Right atrium auricular region (tissue), 2 donors: ENCODE data around the gene SEMA5A. TPM values are rescaled to one million over a fixed set of nuclear protein-coding genes. Genes with fewer than 3 reads are reported as not detected.

Source experiments
- DNase-seq: peaks from one replicate; pipeline ENCODE4 v3.0.0-alpha.2; 2019; ENCODE audit warnings: low spot score
- H3K27ac ChIP-seq, 2 donors: fragments of 200-600 bp; sonication (generic); 1 replicate in 1 of 2; 2 replicates in 1 of 2; pipeline ENCODE4 v1.5.1; 2016 to 2019
- H3K27me3 ChIP-seq, 2 donors: fragments of 200-600 bp; sonication (generic); one replicate each; pipeline versions ENCODE4 v1.5.1 to v1.6.0; 2017 to 2019
- H3K36me3 ChIP-seq: fragments of 200-600 bp; sonication (generic); one replicate; pipeline ENCODE4 v1.5.1; 2016
- H3K4me1 ChIP-seq, 2 donors: fragments of 200-600 bp; sonication (generic); one replicate each; pipeline versions ENCODE4 v1.5.1 to v1.6.0; 2017 to 2019
- H3K4me3 ChIP-seq, 2 donors: fragments of 200-600 bp; sonication (generic); 1 replicate in 1 of 2; 2 replicates in 1 of 2; pipeline ENCODE4 v1.5.1; 2017 to 2019; ENCODE audit warnings: mild to moderate bottlenecking in 1 of 2, moderate library complexity in 1 of 2
- H3K9me3 ChIP-seq, 2 donors: fragments of 200-600 bp; sonication (generic); one replicate each; pipeline ENCODE4 v1.5.1; 2019
- total RNA-seq, 2 donors: library from RNA; depleted of rRNA; stranded (reverse); fragments of >200 nt; gene quantifications; one replicate each; pipeline ENCODE4 v1.1.0, GENCODE V29; 2016
- TF ChIP-seq, protein P1 (sequence below), 2 donors: fragments of 200-600 bp; sonication (generic); IDR thresholded peaks; one replicate each; pipeline ENCODE4 v1.5.1; 2019; ENCODE audit warnings: antibody characterized with exemption in 2 of 2

Gene SEMA5A
- total RNA-seq, 2 donors from 2014 or later: 14.1 to 26.2 TPM

DNA sequence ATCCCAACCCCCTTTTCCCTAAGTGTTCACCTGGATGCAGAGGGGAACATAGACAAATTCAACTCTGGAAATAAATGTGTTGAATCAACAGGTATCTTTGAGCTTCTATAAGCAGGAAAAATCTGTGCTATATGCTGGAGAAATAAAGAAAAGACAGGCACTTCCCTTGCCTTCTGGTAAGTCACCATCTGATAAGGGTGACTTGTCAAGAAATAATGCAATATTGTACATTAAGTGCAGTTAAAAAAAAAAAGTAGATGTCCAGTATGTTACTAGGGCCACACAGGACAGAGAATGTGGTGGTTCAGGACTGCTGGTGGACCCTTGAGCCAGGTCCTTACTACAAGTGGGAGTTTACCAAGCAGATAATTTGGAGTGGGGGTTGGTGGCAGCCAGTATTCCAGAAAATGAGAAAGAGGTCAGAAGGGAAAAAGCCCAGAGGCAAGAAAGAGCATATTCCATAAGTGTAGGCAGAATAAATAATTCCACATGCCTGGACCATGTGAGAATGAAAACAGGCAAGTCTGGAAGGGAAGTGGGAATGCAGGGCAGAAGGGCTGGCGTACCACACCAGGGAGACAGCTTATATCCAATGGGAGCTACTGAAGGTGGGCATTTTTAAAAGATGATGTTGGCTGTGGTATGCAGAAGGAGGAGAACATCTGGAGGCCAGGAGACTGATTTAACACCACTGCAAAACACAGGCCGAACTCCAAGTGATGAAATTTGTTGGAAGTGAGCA is 209.9 kb downstream of the SEMA5A start:
- Histone ChIP-seq H3K9me3 (no peaks in the 10 kb centered on the region), H3K36me3 (no peaks in the 10 kb centered on the region), H3K27ac (no peak overlapping the region), H3K4me1 (peaks cover 0 to 9% of the 10 kb centered on the region in 2 donors), H3K4me3 (no peak overlapping the region), H3K27me3 (no peaks in the 10 kb centered on the region)
- no peak for DNase-seq
- TF ChIP-seq, protein P1, sequence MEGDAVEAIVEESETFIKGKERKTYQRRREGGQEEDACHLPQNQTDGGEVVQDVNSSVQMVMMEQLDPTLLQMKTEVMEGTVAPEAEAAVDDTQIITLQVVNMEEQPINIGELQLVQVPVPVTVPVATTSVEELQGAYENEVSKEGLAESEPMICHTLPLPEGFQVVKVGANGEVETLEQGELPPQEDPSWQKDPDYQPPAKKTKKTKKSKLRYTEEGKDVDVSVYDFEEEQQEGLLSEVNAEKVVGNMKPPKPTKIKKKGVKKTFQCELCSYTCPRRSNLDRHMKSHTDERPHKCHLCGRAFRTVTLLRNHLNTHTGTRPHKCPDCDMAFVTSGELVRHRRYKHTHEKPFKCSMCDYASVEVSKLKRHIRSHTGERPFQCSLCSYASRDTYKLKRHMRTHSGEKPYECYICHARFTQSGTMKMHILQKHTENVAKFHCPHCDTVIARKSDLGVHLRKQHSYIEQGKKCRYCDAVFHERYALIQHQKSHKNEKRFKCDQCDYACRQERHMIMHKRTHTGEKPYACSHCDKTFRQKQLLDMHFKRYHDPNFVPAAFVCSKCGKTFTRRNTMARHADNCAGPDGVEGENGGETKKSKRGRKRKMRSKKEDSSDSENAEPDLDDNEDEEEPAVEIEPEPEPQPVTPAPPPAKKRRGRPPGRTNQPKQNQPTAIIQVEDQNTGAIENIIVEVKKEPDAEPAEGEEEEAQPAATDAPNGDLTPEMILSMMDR (IDR thresholded peaks at IDR 0.05): no peak

DNA sequence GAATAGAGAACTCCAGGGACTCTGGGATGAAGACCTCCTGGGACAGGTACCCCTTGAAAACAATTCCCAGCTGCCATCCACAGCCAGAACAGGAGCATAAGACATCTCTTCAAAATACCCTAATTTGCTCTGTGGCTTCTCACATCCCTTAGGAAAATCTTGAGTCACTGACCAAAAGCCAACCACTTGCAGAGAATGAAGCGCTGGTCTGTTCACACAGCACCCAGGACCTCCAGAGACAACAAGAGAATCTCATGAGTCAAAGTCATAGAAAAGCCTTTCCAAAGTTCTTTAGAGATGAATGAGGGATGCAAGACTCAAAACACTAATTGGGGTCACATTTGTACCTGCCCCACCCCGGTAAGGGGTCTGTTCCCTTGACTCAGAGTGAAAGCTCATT is 210.6 kb downstream of the SEMA5A start:
- Histone ChIP-seq H3K36me3 (no peaks in the 10 kb centered on the region), H3K27ac (no peak overlapping the region), H3K4me3 (no peak overlapping the region), H3K27me3 (no peaks in the 10 kb centered on the region), H3K9me3 (no peaks in the 10 kb centered on the region), H3K4me1 (peaks cover 0 to 9% of the 10 kb centered on the region in 2 donors)
- no peak for DNase-seq
- TF ChIP-seq, protein P1 (IDR thresholded peaks at IDR 0.05): no peak

DNA sequence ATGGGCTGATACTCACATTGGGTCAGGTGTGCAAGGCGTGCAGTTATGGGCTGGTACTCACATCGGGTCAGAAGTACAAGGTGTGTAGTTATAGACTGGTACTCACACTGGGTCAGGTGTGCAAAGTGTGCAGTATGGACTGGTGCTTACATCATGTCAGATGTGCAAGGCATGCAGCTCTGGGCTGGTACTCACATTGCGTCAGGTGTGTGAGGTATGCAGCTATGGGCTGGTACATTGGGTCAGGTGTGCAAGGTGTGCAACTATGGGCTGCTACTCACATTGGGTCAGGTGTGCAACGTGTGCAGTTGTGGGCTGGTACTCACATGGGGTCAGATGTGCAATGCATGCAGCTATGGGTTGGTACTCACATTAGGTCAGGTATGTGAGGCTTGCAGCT is 213.8 kb downstream of the SEMA5A start:
- DNase-seq: no peak
- no peaks in the 10 kb centered on the region for H3K36me3 ChIP-seq
- TF ChIP-seq, protein P1 (IDR thresholded peaks at IDR 0.05): no peak

DNA sequence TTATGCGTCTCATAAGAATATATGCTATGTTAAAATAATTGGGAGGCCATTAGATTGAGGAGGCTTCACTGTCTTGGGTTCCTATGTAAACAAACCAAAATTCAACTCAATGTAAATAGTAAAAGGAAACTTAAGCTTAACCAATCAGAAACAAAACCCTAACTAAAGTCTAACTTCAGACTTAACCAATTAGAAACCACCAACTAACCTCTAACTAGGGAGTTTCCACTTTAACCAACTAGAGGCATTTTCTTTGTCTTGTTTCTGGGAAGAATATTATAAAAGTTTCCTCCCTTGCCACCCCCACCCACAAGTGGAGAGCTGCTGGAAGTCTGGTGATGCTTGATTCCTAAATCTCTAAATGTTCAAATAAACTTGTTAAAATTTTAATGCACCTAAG is 214.5 kb downstream of the SEMA5A start:
- DNase-seq: no peak
- no peaks in the 10 kb centered on the region for H3K9me3 ChIP-seq
- H3K27ac ChIP-seq: no peak overlapping the region
- no peaks in the 10 kb centered on the region for H3K4me1 ChIP-seq
- TF ChIP-seq, protein P1 (IDR thresholded peaks at IDR 0.05): no peak
- H3K4me3 ChIP-seq: no peak overlapping the region
- H3K36me3 ChIP-seq: no peaks in the 10 kb centered on the region
- H3K27me3 ChIP-seq: no peaks in the 10 kb centered on the region

More for the DNA sequence above, 213.8 kb downstream of the SEMA5A start:
- no peaks in the 10 kb centered on the region for H3K4me1 ChIP-seq
- H3K27me3 ChIP-seq: no peaks in the 10 kb centered on the region
- H3K9me3 ChIP-seq: no peaks in the 10 kb centered on the region
- H3K4me3 ChIP-seq: no peak overlapping the region
- no peak overlapping the region for H3K27ac ChIP-seq

DNA sequence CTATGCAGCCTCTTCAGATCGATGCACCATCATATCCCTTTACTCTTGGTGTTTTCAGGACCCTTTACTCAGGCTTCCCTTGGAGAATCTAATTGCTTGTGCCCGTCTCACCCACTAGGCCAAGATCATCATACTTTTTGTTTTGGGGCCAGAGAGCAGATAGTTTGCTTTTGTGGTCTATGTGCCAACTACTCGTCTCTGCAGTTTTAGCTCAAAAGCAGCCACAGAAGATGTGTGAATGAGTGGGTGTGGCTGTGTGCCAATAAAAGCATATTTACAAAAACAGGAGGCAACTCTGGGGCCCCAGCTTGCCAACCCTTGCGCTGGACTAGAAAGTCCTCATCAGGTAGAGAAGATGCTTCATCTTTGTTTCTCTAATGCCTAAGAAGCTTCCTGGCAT is 216.8 kb downstream of the SEMA5A start:
- Histone ChIP-seq H3K9me3 (no peaks in the 10 kb centered on the region), H3K36me3 (no peaks in the 10 kb centered on the region), H3K4me1 (no peaks in the 10 kb centered on the region), H3K27ac (no peak overlapping the region), H3K4me3 (no peak overlapping the region), H3K27me3 (no peaks in the 10 kb centered on the region)
- no peak for DNase-seq
- TF ChIP-seq, protein P1 (IDR thresholded peaks at IDR 0.05): no peak

DNA sequence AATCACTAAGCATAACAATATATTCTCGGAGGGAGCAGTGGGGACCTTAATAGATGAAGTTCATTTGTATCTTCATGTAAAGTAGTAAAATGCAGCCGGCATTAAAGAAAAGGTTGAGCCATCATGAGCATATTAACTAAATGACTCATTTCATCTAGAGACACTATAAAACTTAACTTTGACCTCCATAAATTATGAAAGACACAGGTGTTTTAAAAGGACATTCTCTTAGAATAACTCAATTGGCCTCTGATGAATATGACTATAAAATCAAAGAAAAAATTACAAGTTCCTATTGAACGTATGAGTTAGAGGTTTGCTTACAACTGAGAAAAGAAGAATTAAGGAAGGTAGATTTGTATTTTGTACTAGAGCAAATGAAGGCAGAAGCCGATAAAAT is 220.3 kb downstream of the SEMA5A start:
- no peak overlapping the region for H3K27ac ChIP-seq
- no peaks in the 10 kb centered on the region for H3K9me3 ChIP-seq
- TF ChIP-seq, protein P1 (IDR thresholded peaks at IDR 0.05): no peak
- H3K36me3 ChIP-seq: no peaks in the 10 kb centered on the region
- no peak overlapping the region for H3K4me3 ChIP-seq
- H3K4me1 ChIP-seq: no peaks in the 10 kb centered on the region
- no peak for DNase-seq
- H3K27me3 ChIP-seq: no peaks in the 10 kb centered on the region
